Amniotic stem cell (primary cell): ENCODE measurements around the gene IFRD1.
A peak's percentile ranks its signal among the peaks of the same experiment; 100 is the strongest.

Experiments
- DNase-seq: peaks from one replicate; lab custom pipeline; 2025; lab: John Stamatoyannopoulos, UW

IFRD1 gene

GRCh38 chr7:112487457-112488263, 37.4 kb downstream of the IFRD1 start:
- DNase-seq: no peak

DNA sequence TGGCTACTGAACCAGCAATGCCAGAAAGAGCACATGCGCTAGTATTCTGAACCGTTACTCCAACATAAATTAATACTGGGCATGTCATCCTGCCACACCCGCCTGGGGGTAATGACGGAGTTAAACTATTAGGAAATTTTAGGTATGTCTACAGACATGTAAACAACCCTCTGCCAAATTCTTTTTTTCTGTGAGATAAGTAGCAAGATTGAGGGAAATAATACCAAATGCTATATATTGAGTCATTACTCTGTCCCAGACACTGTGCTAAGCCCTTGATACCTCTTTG, 37.9 kb downstream of the IFRD1 start:
- no peak for DNase-seq

DNA sequence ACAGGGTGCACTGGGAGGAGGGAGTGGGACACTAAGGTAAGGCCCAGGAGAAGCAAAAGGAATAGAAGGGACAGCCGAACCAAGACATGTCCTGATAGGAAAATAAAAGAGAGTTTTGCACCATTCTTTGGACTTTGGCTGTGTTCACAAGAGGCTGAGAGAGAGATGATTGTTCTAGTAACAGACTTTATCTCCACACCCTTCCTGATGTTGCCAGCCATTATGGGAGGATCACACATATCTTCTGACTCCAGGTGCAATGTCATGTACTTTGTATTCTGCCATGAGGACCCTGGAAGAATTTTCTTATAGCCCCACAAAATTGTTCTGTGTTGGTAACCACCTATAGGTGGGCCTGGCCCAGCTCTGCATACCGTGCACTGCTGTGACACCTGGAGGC, 41.9 kb downstream of the IFRD1 start:
- no peak for DNase-seq

GRCh38 chr7:112494656-112495055, 44.4 kb downstream of the IFRD1 start:
- no peak for DNase-seq

GRCh38 chr7:112495156-112495788, 45.0 kb downstream of the IFRD1 start:
- no peak for DNase-seq

DNA sequence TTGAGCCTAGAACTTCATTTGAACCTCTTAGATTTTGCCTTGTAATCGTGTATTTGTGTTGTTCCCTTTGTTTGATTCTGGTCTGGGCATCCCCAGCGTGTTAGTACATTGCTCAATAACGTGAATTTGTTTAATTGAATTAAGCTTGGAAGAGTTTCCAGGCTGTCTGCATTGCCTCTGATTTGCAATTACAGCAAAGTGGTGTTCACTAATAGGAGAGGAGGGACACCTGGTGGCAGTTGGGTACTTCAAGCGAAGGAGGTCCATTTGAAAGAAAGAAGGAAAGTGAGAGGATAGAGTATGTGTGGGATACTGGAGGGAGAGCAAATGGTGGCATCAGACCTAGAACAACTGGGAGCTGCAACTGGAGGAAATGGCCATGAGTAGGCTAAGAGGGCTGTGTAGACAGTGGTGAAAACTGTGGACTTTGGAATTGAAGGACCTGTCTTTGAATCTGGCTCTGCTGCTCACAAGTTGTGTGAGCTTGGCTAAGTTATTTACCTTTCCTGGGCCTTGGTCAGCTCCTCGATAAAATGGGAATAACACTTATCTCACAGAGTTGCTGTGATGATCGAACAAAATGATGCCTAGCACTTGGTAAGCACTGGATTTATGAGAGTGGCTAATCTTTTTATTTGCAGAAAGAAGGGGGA, 45.7 kb downstream of the IFRD1 start:
- DNase-seq: peak; percentile 8

DNA sequence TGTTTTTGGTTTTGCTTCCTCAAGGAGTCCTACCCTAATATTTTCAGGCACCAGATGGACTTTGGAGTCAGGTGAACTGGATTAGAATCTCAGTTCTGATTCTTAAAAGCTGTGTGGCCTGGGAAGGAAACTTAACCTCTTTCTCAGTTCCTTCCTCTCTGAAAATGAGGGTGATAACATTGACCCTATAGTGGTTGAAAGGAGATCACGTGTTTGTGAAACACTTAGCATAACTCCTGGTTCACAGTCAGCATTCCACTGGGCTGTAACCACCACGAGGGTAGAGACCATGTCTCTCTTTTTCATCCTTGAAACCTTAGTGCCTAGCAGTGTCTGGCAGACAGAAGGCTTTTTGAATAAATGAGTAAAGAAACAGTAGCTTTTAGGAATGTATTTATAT, 47.2 kb downstream of the IFRD1 start:
- DNase-seq: no peak

DNA sequence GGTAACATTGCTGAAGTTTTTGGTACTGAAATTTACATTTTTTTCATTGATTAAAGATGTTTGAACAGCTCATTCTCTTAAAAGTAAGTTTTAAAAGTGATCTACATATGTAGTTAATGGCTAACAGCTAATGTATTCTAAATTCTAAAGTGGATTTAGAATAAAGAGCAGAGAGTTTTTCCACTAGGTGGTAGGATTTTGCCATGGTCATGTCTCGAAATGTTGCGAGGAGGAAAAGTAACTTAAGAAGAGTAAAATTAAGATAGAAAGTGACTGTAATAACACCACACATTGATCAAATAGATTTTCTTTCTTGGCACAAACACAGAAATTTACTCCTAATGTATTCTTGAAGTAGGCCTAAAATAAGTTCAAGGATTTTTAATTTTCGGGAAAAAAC, 50.4 kb downstream of the IFRD1 start:
- DNase-seq: no peak

- no peak for DNase-seq
Measured at GRCh38 chr7:112501801-112502503, 51.7 kb downstream of the IFRD1 start.

DNA sequence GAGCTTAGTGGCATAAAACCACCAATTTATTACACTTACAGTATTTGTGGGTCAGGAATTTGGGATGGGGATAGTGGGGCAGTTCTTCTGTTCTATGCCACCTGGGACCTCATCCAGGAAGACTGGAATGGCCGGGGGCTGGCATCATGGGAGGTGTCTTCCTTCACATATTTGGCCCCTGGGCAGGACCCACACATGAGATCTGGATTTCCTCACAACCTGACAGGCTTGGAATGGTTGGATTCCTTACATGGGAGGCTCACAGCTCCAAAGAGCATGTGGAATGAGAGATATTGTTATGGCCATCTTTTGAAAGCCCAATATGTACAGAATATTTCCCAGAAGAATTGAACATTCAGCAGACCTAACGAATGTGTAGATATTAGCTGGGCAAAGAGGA, 52.4 kb downstream of the IFRD1 start:
- DNase-seq: no peak

GRCh38 chr7:112503361-112503972, 53.2 kb downstream of the IFRD1 start:
- DNase-seq: no peak

DNA sequence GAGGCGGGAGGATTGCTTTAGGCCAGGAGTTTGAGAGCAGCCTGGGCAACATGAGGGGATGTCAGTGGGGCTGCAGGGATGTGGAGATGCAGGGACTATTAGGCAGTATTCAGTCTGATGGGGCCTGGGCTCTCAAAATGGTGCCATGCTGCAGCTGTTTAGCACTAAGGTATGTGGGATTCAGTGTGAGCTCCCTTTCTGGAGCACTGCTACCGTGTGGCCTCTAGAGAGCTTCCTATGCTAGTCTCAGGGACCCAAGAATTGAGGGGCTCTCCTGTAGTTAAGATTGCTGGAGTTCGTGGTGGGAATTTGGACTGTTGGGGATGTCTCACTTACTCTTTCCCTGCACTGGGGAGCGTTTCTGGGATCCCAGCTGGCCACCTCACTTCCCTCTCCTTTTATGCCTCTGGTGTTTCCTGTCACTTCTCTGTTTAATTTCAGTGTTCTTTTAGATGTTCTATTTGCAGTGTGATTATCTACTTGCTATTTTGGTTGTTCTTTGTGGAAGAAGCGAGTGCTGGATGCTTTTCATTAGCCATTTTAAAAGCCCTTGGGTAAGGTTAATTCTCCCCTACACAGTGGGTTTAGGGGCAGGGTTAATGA, 53.9 kb downstream of the IFRD1 start:
- DNase-seq: no peak

- DNase-seq: no peak
Measured at GRCh38 chr7:112505495-112505894, 55.2 kb downstream of the IFRD1 start.

- no peak for DNase-seq
Measured at GRCh38 chr7:112508404-112508803, 58.1 kb downstream of the IFRD1 start.

GRCh38 chr7:112509402-112509801, 59.1 kb downstream of the IFRD1 start:
- DNase-seq: no peak

DNA sequence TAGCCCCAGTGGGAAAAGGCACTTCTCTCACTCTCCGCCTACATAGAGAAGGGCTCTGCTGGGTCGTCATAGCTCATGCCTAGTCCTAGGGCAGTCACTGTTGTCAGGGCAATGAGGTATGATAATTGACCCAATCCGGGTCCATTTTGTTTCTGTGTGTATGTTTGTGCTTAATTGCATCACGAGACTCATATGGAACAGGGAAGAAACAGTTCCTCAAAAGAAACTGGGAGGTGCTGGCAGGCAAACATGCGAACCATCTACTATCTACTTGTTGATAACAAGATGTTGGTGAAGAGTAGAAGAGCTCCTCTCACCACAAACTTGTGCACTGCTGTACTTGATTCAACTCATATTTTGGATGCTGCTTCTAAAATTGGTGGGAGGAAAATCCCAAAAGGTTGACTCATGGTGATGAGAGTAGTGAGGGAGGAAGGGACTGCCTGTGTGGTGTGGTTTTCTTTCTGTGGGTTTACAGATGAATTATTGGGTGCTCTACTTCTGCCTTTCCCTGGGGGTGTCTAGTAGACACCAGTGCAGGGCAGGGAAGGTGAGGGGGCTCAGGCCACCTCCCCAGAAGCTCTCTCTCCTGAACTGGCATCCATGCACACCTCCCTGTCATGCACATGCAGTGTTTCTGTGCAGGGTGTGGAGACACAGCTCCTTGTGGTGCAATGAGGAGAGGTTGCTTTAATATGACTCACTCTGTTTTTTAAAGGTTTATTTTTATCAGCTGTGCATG, 59.9 kb downstream of the IFRD1 start:
- peak; percentile 32 for DNase-seq

- no peak for DNase-seq
Measured at GRCh38 chr7:112510743-112511110, 60.5 kb downstream of the IFRD1 start.

- no peak for DNase-seq
Measured at GRCh38 chr7:112511451-112512202, 61.4 kb downstream of the IFRD1 start.

GRCh38 chr7:112512451-112513210, 62.4 kb downstream of the IFRD1 start:
- no peak for DNase-seq

DNA sequence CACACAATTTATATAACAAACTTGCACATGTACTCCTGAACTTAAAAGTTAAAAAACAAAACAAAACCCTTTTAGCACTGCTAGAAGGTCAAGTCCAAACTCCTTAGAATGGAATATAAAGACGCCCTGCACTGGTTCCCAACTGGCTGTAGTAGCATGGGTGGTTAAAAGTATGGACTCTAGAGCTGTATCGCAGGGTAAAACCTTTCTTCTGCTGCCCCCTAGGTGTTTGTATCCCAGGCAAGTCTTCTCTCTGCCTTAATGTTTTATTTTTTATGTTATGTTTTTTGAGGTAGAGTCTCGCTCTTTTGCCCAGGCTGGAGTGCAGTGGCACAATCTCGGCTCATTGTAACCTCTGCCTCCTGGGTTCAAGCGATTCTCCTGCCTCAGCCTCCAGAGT, 65.7 kb downstream of the IFRD1 start:
- no peak for DNase-seq
